Neutrophil (primary cell): Measurements from ENCODE around the gene AKR1B15.
"Not testable (repeated sequence)": the region's sequence is repeated elsewhere in the genome, so short reads cannot be mapped to it uniquely, and the experiment has no call there.

Experiments used
- H3K27ac ChIP-seq: fragments of 200-600 bp; sonication (generic); 2 replicates; pipeline ENCODE4 v1.5.1; 2016; ENCODE audit warnings: mild to moderate bottlenecking, moderate library complexity
- H3K27me3 ChIP-seq: fragments of 200-600 bp; sonication (generic); 2 replicates; pipeline ENCODE4 v1.6.0; 2016; ENCODE audit warnings: mild to moderate bottlenecking
- H3K36me3 ChIP-seq: fragments of 200-600 bp; sonication (generic); 2 replicates; pipeline ENCODE4 v1.5.1; 2017
- H3K4me1 ChIP-seq, 2 experiments: fragments of 200-600 bp in 1 of 2; sonication (generic) in 1 of 2; 1 replicate in 1 of 2; 2 replicates in 1 of 2; pipeline versions ENCODE4 v1.5.1 to v1.6.1; 2013 to 2016; ENCODE audit warnings: low read depth in 1 of 2, low read length in 1 of 2, mild to moderate bottlenecking in 1 of 2, moderate library complexity in 1 of 2; ENCODE audit not compliant: control insufficient read depth in 1 of 2, insufficient read depth in 1 of 2
- H3K4me3 ChIP-seq, 2 experiments: fragments of 200-600 bp in 1 of 2; sonication (generic) in 1 of 2; 1 replicate in 1 of 2; 2 replicates in 1 of 2; pipeline ENCODE4 v1.5.1; 2013 to 2016; ENCODE audit warnings: low read depth in 1 of 2, low read length in 1 of 2, mild to moderate bottlenecking in 1 of 2, moderate library complexity in 1 of 2
- H3K9me3 ChIP-seq: fragments of 200-600 bp; sonication (generic); 2 replicates; pipeline ENCODE4 v1.5.1; 2016
- CTCF ChIP-seq: fragments of 200-600 bp; sonication (generic); IDR thresholded peaks from 2 replicates; pipeline ENCODE4 v1.5.1; 2016; ENCODE audit warnings: antibody characterized with exemption

The AKR1B15 gene

DNA sequence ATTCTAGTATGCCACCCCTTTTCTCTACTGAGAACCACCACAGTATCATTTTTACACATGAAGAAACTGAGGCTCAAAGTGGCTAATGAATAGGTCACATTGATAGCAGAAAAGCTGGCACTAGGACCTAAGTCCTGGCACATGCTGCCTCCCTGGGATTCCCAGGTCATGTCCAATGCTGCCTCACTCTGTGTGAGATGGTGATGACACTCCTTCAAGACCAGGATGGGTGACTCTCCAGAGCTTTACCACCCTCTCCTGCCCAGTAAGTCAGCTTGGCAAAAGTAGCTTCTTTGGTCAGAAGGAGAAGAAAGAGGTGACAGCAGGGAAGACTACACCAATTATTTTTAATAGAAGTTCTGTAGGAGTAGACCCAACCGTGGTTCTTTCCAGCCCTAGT, 34.8 kb upstream of the AKR1B15 start:
- no peak overlapping the region for H3K27ac ChIP-seq
- peaks cover 3 to 11% of the 10 kb centered on the region in 2 experiments for H3K4me1 ChIP-seq
- H3K9me3 ChIP-seq, result no peaks in the 10 kb centered on the region
- no peak overlapping the region for H3K4me3 ChIP-seq
- no peaks in the 10 kb centered on the region for H3K36me3 ChIP-seq
- peaks cover 4% of the 10 kb centered on the region for H3K27me3 ChIP-seq
- TF ChIP-seq CTCF, result no peak

- peaks cover 4% of the 10 kb centered on the region for H3K27me3 ChIP-seq
- peak; percentile 58 for TF ChIP-seq CTCF
- no peaks in the 10 kb centered on the region for H3K9me3 ChIP-seq
- H3K27ac ChIP-seq, result no peak overlapping the region
- H3K4me3 ChIP-seq, result no peak overlapping the region
- no peaks in the 10 kb centered on the region for H3K36me3 ChIP-seq
- H3K4me1 ChIP-seq, result peaks cover 3 to 11% of the 10 kb centered on the region in 2 experiments
These were observed 34.2 kb upstream of the AKR1B15 start for GRCh38 chr7:134514663-134515062.

GRCh38 chr7:134515569-134516468, 33.1 kb upstream of the AKR1B15 start:
- Histone ChIP-seq H3K4me3 (no peak overlapping the region), H3K27me3 (peaks cover 4% of the 10 kb centered on the region), H3K9me3 (no peaks in the 10 kb centered on the region), H3K4me1 (peaks cover 3 to 11% of the 10 kb centered on the region in 2 experiments), H3K36me3 (no peaks in the 10 kb centered on the region), H3K27ac (no peak overlapping the region)
- TF ChIP-seq CTCF, result no peak

DNA sequence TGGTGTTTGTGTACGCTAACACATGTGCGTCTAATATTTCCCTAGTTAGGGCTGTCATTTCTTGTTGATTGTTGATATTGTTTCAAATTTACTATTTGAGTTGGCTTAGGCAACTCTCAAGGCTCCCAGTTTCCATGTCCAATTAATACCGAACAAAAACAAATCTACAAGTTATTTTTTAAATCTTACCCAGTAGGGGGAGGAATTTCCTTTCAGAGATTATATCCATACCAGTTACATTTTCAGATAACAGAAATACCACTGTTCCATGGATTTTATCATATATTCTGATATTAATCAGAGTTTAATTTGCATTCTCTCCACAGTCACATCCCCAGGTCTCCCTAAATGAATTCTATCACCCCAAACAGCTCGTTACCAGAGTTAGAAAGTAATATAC, 28.8 kb upstream of the AKR1B15 start:
- no peak for TF ChIP-seq CTCF
- Histone ChIP-seq H3K4me3 (no peak overlapping the region), H3K27ac (no peak overlapping the region)

DNA sequence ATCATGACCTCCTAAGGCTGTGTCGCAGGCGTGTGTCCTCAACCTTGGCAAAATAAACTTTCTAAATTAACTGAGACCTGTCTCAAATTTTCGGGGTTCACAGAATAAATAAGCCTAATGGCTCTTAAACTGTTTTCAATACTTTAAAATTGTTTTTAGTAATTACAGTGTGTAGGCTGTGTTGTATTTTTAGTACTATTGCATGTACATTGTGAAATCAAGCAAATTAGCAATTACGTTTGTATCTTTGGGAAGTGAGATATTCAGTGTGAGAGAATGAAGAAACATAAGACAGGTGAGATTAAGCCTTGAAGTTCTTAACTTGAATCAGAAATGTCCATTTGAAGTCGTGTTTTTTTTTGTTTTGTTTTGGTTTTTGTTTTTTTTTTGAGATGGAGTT, 26.3 kb upstream of the AKR1B15 start:
- Histone ChIP-seq H3K36me3 (no peaks in the 10 kb centered on the region), H3K27me3 (no peaks in the 10 kb centered on the region)

More for the DNA sequence above, 28.8 kb upstream of the AKR1B15 start:
- H3K4me1 ChIP-seq, result peaks cover 6 to 21% of the 10 kb centered on the region in 2 experiments
- no peaks in the 10 kb centered on the region for H3K36me3 ChIP-seq
- no peaks in the 10 kb centered on the region for H3K27me3 ChIP-seq
- no peaks in the 10 kb centered on the region for H3K9me3 ChIP-seq

DNA sequence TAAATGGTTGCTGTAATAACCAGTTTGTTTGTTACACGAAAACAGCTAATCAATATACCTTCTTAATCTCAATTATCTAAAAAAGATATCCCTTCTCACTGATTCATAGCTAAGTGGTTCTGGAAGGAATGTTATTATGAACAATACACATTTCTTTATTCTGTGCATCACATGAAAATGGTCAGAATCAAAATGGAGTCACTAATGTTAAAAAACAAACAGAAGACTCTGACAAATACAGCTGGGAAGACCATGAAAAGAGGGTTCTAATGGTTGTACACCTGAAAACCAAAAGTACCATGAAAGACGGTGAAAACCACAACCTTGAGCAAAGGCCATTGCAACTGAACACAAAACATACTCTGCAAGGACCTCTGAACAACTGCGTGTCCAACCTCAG, 23.5 kb upstream of the AKR1B15 start:
- not testable (repeated sequence) for H3K4me1 ChIP-seq, H3K36me3 ChIP-seq, H3K4me3 ChIP-seq, H3K9me3 ChIP-seq, H3K27me3 ChIP-seq, H3K27ac ChIP-seq

More for the DNA sequence above, 26.3 kb upstream of the AKR1B15 start:
- H3K4me1 ChIP-seq, result peaks cover 5 to 16% of the 10 kb centered on the region in 2 experiments
- H3K9me3 ChIP-seq, result no peaks in the 10 kb centered on the region
- no peak for TF ChIP-seq CTCF
- no peak overlapping the region for H3K4me3 ChIP-seq
- peak overlapping the region; percentile 57 for H3K27ac ChIP-seq

DNA sequence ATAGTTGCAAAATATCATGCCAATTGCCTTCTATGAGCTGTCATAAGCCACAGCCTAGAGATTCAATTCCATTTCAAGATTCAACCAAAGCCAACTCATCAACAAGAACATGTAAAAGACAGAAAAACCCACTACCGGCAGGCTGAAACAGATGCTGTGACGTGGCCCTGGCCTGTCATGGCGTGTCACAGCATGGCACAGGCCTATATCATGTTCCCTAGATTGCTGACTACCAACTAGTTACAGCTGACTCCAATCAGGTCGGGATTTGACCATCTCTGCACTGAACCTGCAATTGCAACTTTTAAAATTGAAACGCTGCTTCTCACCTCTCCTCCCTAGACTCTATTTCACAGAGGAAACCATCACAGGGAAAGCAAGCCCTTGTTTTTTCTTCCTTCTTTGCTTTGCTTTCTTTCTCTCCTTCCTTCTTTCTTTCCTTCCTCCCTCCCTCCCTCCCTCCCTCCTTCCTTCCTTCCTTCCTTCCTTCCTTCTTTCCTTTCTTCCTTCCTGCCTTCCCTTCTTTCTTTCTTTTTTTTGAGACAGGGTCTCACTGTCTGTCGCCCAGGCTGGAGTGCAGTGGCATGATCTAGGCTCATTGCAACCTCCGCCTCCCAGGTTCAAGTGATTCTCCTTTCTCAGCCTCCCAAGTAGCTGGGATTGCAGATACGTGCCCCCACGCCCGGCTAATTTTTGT, 22.2 kb upstream of the AKR1B15 start:
- H3K27ac ChIP-seq, H3K36me3 ChIP-seq, H3K4me3 ChIP-seq, H3K4me1 ChIP-seq, H3K27me3 ChIP-seq, H3K9me3 ChIP-seq: not testable (repeated sequence)
